ENCODE results near the gene DGLUCY.
A peak's percentile ranks its signal among the peaks of the same experiment; 100 is the strongest.

DGLUCY gene

GRCh38 chr14:91169951-91170350 is 56.1 kb downstream of the DGLUCY start:
- no peak overlapping the region for H3K27ac ChIP-seq
- H3K4me1 ChIP-seq (ENCODE audit: low read depth, poor library complexity, severe bottlenecking): no peaks in the 10 kb centered on the region
- no peak overlapping the region for H3K9ac ChIP-seq
- no peak overlapping the region for H2AFZ ChIP-seq (ENCODE audit: low read depth)
- H3K27me3 ChIP-seq (ENCODE audit: insufficient read depth, low read depth): no peaks in the 10 kb centered on the region
- no peaks in the 10 kb centered on the region for H3K36me3 ChIP-seq (ENCODE audit: insufficient read depth)
- no peaks in the 10 kb centered on the region for H3K79me2 ChIP-seq (ENCODE audit: insufficient read depth, low read depth)
- no peak overlapping the region for H3K4me3 ChIP-seq (IDR thresholded peaks at IDR 0.05; ENCODE audit: insufficient read depth, low read depth, low read length)
- TF ChIP-seq, protein P1, sequence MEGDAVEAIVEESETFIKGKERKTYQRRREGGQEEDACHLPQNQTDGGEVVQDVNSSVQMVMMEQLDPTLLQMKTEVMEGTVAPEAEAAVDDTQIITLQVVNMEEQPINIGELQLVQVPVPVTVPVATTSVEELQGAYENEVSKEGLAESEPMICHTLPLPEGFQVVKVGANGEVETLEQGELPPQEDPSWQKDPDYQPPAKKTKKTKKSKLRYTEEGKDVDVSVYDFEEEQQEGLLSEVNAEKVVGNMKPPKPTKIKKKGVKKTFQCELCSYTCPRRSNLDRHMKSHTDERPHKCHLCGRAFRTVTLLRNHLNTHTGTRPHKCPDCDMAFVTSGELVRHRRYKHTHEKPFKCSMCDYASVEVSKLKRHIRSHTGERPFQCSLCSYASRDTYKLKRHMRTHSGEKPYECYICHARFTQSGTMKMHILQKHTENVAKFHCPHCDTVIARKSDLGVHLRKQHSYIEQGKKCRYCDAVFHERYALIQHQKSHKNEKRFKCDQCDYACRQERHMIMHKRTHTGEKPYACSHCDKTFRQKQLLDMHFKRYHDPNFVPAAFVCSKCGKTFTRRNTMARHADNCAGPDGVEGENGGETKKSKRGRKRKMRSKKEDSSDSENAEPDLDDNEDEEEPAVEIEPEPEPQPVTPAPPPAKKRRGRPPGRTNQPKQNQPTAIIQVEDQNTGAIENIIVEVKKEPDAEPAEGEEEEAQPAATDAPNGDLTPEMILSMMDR (conservative IDR thresholded peaks at IDR 0.05; ENCODE audit: low read depth, low read length): no peak
- H3K4me2 ChIP-seq: no peak overlapping the region
- no peaks in the 10 kb centered on the region for H4K20me1 ChIP-seq (ENCODE audit: insufficient read depth)

DNA sequence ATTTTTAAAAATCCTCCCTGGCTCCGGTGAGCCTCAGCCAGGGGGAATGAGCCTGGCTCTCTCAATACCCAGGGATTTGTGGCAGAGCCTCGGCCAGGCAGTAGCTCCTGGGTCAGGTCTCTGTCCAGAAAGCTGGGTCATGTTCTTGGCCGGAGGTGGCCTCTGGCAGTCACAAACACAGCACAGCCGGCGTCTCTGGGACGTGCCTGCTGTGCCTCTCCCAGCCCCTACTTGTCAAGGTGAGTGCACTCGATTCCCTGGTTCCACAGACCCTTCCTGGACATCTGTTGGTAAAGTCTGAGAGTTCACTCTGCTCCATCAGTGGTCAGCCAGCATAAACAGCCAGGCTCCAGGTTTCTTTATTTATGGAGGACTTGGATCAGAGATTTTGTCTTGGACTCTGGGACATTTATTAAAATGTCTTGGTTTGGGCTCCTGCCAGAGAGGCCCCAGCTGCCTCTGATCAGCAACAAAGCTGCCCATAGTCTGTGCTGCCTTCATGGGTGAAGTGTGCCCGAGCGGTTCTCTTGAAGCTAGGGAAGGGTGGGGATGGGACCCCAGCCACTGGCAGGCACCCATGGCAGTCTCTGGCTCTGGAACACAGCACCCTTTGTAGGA is 56.7 kb downstream of the DGLUCY start:
- Histone ChIP-seq H3K27me3 (ENCODE audit: insufficient read depth, low read depth) (no peaks in the 10 kb centered on the region), H3K27ac (no peak overlapping the region), H3K36me3 (ENCODE audit: insufficient read depth) (no peaks in the 10 kb centered on the region), H3K4me3 (IDR thresholded peaks at IDR 0.05; ENCODE audit: insufficient read depth, low read depth, low read length) (no peak overlapping the region), H4K20me1 (ENCODE audit: insufficient read depth) (no peaks in the 10 kb centered on the region), H2AFZ (ENCODE audit: low read depth) (no peak overlapping the region), H3K4me1 (ENCODE audit: low read depth, poor library complexity, severe bottlenecking) (no peaks in the 10 kb centered on the region), H3K9ac (no peak overlapping the region), H3K4me2 (no peak overlapping the region), H3K79me2 (ENCODE audit: insufficient read depth, low read depth) (no peaks in the 10 kb centered on the region)
- TF ChIP-seq, protein P1 (conservative IDR thresholded peaks at IDR 0.05; ENCODE audit: low read depth, low read length): no peak

DNA sequence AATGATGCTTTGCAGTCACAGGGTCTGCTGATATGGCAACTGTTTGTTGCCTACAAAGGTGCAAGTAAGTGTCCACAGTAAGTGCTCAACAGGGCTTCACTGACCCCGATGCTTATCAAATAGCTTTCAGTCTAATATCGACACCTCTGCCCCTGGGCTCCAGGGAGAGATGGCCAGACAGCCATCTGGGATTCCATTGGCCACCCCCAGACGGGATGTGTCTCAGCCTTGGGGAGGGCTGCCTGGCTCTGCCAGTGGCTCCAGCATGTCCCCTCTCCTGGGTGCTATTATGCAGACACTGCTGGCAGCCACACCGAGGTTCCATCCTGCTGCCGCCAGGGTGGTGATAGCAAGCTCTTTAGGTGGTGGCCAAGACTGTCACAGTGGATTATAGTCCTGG is 57.4 kb downstream of the DGLUCY start:
- TF ChIP-seq, protein P1 (conservative IDR thresholded peaks at IDR 0.05; ENCODE audit: low read depth, low read length): no peak
- Histone ChIP-seq H3K4me2 (no peak overlapping the region), H4K20me1 (ENCODE audit: insufficient read depth) (no peaks in the 10 kb centered on the region), H2AFZ (ENCODE audit: low read depth) (no peak overlapping the region), H3K4me1 (ENCODE audit: low read depth, poor library complexity, severe bottlenecking) (no peaks in the 10 kb centered on the region), H3K9ac (no peak overlapping the region), H3K79me2 (ENCODE audit: insufficient read depth, low read depth) (no peaks in the 10 kb centered on the region), H3K36me3 (ENCODE audit: insufficient read depth) (no peaks in the 10 kb centered on the region), H3K4me3 (IDR thresholded peaks at IDR 0.05; ENCODE audit: insufficient read depth, low read depth, low read length) (no peak overlapping the region), H3K27me3 (ENCODE audit: insufficient read depth, low read depth) (no peaks in the 10 kb centered on the region), H3K27ac (no peak overlapping the region)

GRCh38 chr14:91173221-91173670 is 59.4 kb downstream of the DGLUCY start:
- Histone ChIP-seq H3K27me3 (ENCODE audit: insufficient read depth, low read depth) (no peaks in the 10 kb centered on the region), H3K4me2 (no peak overlapping the region), H3K79me2 (ENCODE audit: insufficient read depth, low read depth) (no peaks in the 10 kb centered on the region), H3K27ac (no peak overlapping the region), H3K36me3 (ENCODE audit: insufficient read depth) (no peaks in the 10 kb centered on the region), H4K20me1 (ENCODE audit: insufficient read depth) (no peaks in the 10 kb centered on the region), H3K4me1 (ENCODE audit: low read depth, poor library complexity, severe bottlenecking) (peaks cover 9% of the 10 kb centered on the region), H3K9ac (no peak overlapping the region), H2AFZ (ENCODE audit: low read depth) (no peak overlapping the region), H3K4me3 (IDR thresholded peaks at IDR 0.05; ENCODE audit: insufficient read depth, low read depth, low read length) (no peak overlapping the region)
- TF ChIP-seq, protein P1 (conservative IDR thresholded peaks at IDR 0.05; ENCODE audit: low read depth, low read length): peak; percentile 65

All from KMS-11 (cell line).